Activated CD8-positive, alpha-beta T cell treated with anti-CD3 and anti-CD28 coated beads for 36 hours (primary cell): ENCODE results near the gene CIDEB. TPM values are rescaled to one million over a fixed set of nuclear protein-coding genes. Genes with fewer than 3 reads are reported as not detected.

Experiments
- ATAC-seq: fragments of 200-7000 bp; cut with Tn5 transposase; one replicate; pipeline ENCODE4 v1.10.0; 2021; ENCODE audit warnings: mild to moderate bottlenecking, moderate library complexity
- CTCF ChIA-PET: fragments of 350-600 bp; sonication (Branson Sonifier 250); formaldehyde crosslinking; loops from one replicate; lab custom pipeline; 2021; ENCODE audit warnings: antibody characterized with exemption; lab: Charles Lee
- POLR2A ChIA-PET: fragments of 350-600 bp; sonication (Branson Sonifier 250); formaldehyde crosslinking; loops from one replicate; lab custom pipeline; 2021; ENCODE audit warnings: antibody characterized with exemption; lab: Charles Lee
- DNase-seq: peaks from one replicate; pipeline ENCODE4 v3.0.0-alpha.2; 2020
- H3K27ac Mint-ChIP-seq: one replicate; pipeline ENCODE4 v1.8.0; 2021; ENCODE audit warnings: mild to moderate bottlenecking, mixed read lengths
- H3K27me3 Mint-ChIP-seq: one replicate; pipeline ENCODE4 v1.8.0; 2021; ENCODE audit warnings: mixed read lengths
- H3K36me3 Mint-ChIP-seq: one replicate; pipeline ENCODE4 v1.8.0; 2021; ENCODE audit warnings: low read depth, mixed read lengths
- H3K4me1 Mint-ChIP-seq: one replicate; pipeline ENCODE4 v1.8.0; 2021; ENCODE audit warnings: low read depth, mixed read lengths
- H3K4me3 Mint-ChIP-seq: one replicate; pipeline ENCODE4 v1.8.0; 2021; ENCODE audit warnings: mild to moderate bottlenecking, moderate library complexity, mixed read lengths
- H3K9me3 Mint-ChIP-seq: one replicate; pipeline ENCODE4 v1.8.0; 2021; ENCODE audit warnings: mixed read lengths
- intact Hi-C: fragments of 100-400 bp; cut with micrococcal nuclease; formaldehyde crosslinking; loops from one replicate; pipeline ENCODE4 v1.10.0; 2022
- total RNA-seq, 2 experiments: library from RNA; stranded (reverse); gene quantifications; one replicate each; pipeline ENCODE4 v1.2.3, GENCODE V29; 2021
- TF ChIP-seq, protein P1 (sequence below): fragments of 200-600 bp; IDR thresholded peaks from one replicate; pipeline ENCODE4 v1.8.0; 2022; ENCODE audit warnings: antibody characterized with exemption, mild to moderate bottlenecking

The CIDEB gene
- total RNA-seq, 2 experiments from 2014 or later: 12.1 to 13.6 TPM

DNA sequence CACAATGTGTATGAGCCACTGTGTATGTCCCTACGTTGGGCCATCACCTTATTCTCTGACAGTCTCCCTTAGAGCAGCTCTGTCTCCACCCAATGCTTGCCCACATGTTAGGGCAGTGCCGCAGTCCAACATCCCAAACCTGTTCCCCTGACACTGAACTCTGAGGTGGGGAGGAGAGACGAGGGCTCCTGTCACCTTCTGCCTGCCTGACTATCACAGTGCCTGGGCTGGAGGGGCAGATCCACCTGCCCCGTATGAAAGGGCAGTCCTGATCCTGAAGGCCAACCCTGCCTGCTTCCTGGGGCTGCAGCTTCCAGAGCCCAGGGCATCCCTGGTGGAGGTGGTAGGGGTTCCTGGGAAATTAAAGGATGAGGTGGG lies 47.0 kb downstream of the CIDEB start:
- intact Hi-C loops: no loop called here
- no peaks in the 10 kb centered on the region for H3K36me3 Mint-ChIP-seq
- H3K9me3 Mint-ChIP-seq: no peaks in the 10 kb centered on the region
- H3K4me3 Mint-ChIP-seq: no peak overlapping the region
- H3K27me3 Mint-ChIP-seq: no peaks in the 10 kb centered on the region
- POLR2A ChIA-PET: interaction anchor here (2.0 kb wide), 1 partner anchor 10 kb away, joined by 10 read pairs; the partner anchor contains the start of gene RABGGTA
- no peaks in the 10 kb centered on the region for H3K4me1 Mint-ChIP-seq
- TF ChIP-seq, protein P1, sequence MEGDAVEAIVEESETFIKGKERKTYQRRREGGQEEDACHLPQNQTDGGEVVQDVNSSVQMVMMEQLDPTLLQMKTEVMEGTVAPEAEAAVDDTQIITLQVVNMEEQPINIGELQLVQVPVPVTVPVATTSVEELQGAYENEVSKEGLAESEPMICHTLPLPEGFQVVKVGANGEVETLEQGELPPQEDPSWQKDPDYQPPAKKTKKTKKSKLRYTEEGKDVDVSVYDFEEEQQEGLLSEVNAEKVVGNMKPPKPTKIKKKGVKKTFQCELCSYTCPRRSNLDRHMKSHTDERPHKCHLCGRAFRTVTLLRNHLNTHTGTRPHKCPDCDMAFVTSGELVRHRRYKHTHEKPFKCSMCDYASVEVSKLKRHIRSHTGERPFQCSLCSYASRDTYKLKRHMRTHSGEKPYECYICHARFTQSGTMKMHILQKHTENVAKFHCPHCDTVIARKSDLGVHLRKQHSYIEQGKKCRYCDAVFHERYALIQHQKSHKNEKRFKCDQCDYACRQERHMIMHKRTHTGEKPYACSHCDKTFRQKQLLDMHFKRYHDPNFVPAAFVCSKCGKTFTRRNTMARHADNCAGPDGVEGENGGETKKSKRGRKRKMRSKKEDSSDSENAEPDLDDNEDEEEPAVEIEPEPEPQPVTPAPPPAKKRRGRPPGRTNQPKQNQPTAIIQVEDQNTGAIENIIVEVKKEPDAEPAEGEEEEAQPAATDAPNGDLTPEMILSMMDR: no peak
- H3K27ac Mint-ChIP-seq: no peak overlapping the region
- no peak for DNase-seq
- ATAC-seq: no peak
- CTCF ChIA-PET: interaction anchor here (1.1 kb wide), 1 partner anchor 48 kb away, joined by 3 read pairs; no protein-coding TSS in a partner anchor

DNA sequence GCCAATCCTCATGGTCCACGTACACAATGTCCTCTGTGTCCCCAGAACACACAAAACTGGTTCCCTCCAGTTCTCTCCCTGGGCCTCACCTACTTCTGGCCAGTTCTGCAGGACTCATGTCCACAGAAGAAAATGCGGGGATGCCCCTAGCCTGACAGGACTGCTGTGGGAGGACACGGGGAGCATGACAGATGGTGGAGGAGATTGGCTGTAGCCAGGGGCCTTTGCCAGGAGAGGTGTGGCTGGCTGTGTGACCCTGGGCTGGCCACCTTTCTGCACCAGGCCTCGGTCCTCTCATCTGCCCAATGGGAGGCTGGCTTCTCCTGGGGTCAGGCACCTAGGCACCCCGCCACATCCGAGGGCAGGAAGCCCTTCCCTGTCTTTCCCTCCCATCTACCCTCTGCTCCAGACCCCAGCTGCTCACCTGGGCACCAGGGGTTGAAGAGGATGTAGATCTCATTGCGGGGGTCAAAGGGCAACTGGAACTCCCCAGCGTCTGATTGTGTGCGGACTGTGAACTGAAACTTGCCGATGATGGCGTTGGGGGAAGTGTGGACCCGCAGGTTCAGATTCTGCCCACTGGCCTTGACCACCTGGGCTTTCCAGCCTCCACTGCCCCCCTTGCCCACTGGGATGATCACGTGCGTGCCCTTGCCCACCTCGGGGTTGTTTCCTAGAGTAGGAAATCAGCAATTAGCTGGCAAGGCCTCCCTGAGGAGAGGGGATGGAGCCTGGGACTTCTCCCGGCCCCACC lies 47.6 kb downstream of the CIDEB start:
- POLR2A ChIA-PET: interaction anchor here (2.0 kb wide), 1 partner anchor 11 kb away, joined by 10 read pairs; the partner anchor contains the start of gene RABGGTA
- TF ChIP-seq, protein P1: no peak

DNA sequence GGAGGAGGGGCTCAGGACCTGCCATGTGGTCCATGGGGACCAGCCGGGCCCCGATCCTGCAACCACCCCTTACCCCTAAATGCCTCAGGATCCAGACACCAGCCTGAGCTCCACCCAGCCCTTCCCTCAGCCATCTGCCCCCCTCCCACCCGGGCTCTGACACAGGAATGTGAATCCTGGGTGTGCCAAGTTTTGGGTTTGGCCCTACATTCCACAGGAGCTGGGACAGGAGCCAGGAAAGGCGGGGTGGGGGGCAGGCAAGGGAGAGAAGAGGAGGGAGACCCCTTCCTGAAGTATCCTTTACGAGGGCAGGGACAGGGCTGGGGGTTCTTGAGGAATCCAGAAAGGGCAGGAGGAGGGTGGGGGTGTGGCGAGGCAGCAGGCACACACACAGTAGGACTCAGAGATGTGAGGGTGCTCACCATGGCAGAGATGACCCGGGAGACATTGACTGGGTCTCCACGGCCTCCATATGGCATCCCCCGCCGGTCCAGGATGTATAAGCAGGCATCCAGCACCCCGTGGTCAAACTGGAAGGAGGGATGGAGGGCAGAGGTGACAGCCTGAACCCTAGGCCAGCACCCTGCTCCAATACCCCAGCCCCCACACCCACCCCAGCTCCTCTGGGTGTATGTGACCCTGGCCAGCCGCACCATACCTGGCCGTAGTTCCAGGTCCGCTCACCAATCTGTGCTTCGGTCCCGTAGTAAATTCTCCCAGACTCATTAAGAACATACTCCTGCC lies 48.3 kb downstream of the CIDEB start:
- intact Hi-C loops: no loop called here
- no peaks in the 10 kb centered on the region for H3K27me3 Mint-ChIP-seq

More for the DNA sequence above, 47.6 kb downstream of the CIDEB start:
- Mint-ChIP-seq H3K27ac (no peak overlapping the region), H3K27me3 (no peaks in the 10 kb centered on the region), H3K36me3 (no peaks in the 10 kb centered on the region), H3K4me1 (no peaks in the 10 kb centered on the region), H3K9me3 (no peaks in the 10 kb centered on the region), H3K4me3 (no peak overlapping the region)
- no peak for ATAC-seq
- CTCF ChIA-PET: interaction anchor here (1.1 kb wide), 1 partner anchor 49 kb away, joined by 3 read pairs; no protein-coding TSS in a partner anchor
- no peak for DNase-seq
- intact Hi-C loops: no loop called here

DNA sequence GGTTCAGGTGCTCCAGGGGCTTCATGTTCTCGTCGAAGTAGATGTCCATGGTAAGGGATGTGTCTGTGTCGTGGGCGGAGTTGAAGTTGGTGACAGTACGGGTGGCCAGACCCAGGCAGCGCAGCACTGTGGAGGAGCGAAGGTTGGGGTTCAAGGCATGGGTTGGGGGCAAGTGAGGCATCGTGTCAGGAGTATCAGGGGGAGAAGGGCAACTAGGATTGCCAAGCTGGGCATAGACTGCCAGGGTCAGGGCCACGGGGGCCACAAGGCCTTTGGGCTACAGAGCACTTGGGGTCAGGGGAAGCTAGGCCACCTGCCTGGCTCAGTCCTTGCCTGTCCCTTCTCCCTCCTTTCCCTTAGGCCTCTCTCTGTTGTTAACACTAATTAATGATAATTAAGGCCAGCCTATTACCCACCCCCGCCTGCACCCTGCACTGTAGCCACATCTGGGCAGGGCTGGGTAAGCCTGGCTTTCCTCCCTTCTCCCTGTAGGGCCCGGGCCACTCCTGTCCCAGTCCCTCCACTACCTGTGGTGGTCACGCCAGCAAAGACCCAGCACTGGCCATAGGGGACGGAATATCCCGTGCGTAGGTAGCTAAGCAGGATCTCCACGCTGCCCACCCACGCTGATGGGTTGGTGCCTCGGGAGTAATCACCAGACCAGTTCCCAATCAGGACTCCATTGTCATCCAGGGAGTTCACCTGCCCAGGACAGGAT lies 49.1 kb downstream of the CIDEB start:
- ATAC-seq: no peak
- TF ChIP-seq, protein P1: no peak

More for the DNA sequence above, 48.3 kb downstream of the CIDEB start:
- DNase-seq (no peak), ATAC-seq (no peak)
- no peaks in the 10 kb centered on the region for H3K4me1 Mint-ChIP-seq
- no peak overlapping the region for H3K27ac Mint-ChIP-seq
- H3K4me3 Mint-ChIP-seq: no peak overlapping the region
- no peaks in the 10 kb centered on the region for H3K9me3 Mint-ChIP-seq
- TF ChIP-seq, protein P1: no peak
- ChIA-PET POLR2A (interaction anchor here (1.0 kb wide), 1 partner anchor 11 kb away, joined by 3 read pairs; no protein-coding TSS in a partner anchor), CTCF (interaction anchor here (1.0 to 27.8 kb wide), 2 partner anchors 17 to 41 kb away, joined by 3 to 873 read pairs; partner anchors contain the start of genes CIDEB, DHRS1, LTB4R and LTB4R2)
- no peaks in the 10 kb centered on the region for H3K36me3 Mint-ChIP-seq

More for the DNA sequence above, 49.1 kb downstream of the CIDEB start:
- no peak overlapping the region for H3K27ac Mint-ChIP-seq
- no peaks in the 10 kb centered on the region for H3K27me3 Mint-ChIP-seq
- POLR2A ChIA-PET: interaction anchor here (1.0 to 4.4 kb wide), 3 partner anchors 12 to 37 kb away, joined by 3 to 21 read pairs (median 3); partner anchors contain the start of gene RABGGTA
- H3K9me3 Mint-ChIP-seq: no peaks in the 10 kb centered on the region
- H3K36me3 Mint-ChIP-seq: no peaks in the 10 kb centered on the region
- no peak for DNase-seq
- CTCF ChIA-PET: interaction anchor here (0.8 to 27.8 kb wide), 5 partner anchors 11 to 42 kb away, joined by 3 to 873 read pairs (median 7); partner anchors contain the start of genes CIDEB, DHRS1, LTB4R and LTB4R2
- H3K4me1 Mint-ChIP-seq: no peaks in the 10 kb centered on the region
- H3K4me3 Mint-ChIP-seq: no peak overlapping the region
- intact Hi-C loops: no loop called here
